GM12875 (cell line): Measurements from ENCODE around the gene PNMA6E.

Experiments used
- H3K4me3 ChIP-seq: one replicate; pipeline ENCODE4 v1.5.1; 2011; ENCODE audit warnings: low read depth, low read length, control low read depth
- CTCF ChIP-seq: IDR thresholded peaks from 2 replicates; pipeline ENCODE4 v1.5.1; 2011; ENCODE audit warnings: low read depth, mild to moderate bottlenecking, control low read depth, inconsistent platforms, low read length, moderate library complexity, borderline replicate concordance; ENCODE audit not compliant: insufficient read depth

PNMA6E gene

GRCh38 chrX:153401133-153401764 is at the start of gene PNMA6E:
PNMA6E (minus strand) TSS chrX:153401350; CDS start chrX:153398849, 2,501 bp downstream.
- H3K4me3 ChIP-seq = no peak within 1 kb of the TSS
- TF ChIP-seq CTCF = no peak

DNA sequence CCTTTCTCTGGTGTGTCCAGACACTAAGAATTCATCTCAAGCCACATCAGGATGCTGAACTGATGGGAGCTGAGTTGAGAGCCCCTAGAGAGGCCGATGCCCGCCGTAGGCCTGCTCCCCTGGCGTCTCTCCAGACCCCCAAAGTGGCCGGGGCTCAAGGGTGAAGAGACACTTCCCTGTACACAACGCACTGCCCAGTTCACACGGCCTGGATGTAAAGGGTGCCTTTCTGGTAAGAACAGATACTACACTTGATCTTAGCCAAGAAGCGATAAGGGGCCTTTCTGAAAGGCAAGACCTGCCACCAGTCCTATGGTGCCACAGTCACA is 49.8 kb upstream of the PNMA6E start:
- no peak overlapping the region for H3K4me3 ChIP-seq
- no peak for TF ChIP-seq CTCF

DNA sequence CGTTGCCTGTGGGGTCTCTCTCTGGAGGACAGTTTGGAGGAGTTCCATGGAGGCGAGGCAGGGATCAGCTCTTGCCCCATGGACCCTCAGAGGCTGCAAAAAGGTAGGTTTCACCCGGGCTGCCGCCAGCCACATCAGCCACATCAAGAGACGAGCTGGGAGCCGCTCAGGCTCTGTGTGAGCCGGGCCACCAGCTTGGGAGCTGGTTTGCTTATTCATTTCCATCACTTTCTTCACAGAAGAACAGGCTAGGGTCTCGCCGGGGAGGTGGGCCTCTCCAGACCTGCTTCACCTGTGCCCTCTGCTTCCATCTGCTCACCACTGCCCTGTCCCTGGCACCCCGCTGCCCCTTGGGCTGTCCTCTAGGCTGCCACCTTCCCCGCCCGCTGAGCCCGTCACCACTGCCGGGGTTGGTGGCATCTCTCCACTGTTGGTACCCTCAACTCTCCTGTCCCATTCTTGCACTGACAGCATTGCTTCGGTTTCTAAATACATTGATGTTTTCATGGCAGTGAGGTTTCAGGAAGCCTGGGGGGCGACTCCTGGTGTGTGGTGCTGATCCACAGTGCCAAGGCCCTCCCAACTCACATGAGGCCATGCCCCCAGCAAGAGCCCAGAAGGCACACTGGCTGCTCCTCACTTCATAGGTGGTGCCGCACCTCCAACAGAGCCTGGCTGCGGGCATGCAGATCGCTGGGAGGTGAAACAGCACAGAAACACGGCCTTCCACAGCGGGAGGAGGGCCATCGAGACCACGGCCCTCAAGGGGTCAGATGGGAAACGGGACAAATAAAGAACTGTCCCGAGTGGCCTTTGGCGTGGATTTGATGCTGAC is 49.2 kb upstream of the PNMA6E start:
- no peak overlapping the region for H3K4me3 ChIP-seq
- no peak for TF ChIP-seq CTCF

DNA sequence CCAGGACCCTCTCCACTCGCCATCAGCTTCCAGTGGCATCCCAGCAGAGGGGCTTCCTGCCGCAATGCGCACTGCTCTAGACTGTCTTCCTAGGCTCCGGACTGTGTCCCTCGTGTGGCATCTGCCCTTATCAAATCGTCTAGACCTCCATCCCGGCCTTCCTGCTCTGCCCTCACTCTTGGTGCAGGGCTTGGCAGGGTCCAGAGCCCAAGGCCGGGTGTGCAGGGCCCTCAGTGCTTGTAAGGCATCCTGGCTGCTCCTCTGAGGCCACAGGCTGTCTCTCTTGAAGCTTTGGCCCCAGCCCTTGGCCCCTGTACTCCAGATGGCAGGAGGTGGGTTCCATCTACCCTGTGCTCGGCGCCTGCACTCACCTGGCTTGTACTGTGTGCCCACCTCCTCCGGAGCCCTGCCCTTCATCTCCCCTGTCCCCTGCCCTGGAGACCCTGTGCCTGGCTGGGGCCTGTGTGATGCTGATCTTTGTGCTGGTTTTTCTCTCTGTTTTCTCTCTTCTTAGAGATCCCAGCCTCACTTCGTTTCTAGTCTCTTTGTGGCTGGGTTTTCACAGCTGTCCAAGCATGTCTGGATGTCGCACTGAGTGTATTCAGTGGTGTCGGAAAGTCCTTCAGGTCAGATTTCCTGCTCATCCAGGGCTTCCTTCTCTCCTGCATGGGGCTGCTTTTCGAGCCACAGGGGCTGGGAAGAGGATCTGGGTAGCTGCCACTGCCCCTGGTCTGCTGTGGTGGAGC is 48.4 kb upstream of the PNMA6E start:
- TF ChIP-seq CTCF = no peak
- no peak overlapping the region for H3K4me3 ChIP-seq

DNA sequence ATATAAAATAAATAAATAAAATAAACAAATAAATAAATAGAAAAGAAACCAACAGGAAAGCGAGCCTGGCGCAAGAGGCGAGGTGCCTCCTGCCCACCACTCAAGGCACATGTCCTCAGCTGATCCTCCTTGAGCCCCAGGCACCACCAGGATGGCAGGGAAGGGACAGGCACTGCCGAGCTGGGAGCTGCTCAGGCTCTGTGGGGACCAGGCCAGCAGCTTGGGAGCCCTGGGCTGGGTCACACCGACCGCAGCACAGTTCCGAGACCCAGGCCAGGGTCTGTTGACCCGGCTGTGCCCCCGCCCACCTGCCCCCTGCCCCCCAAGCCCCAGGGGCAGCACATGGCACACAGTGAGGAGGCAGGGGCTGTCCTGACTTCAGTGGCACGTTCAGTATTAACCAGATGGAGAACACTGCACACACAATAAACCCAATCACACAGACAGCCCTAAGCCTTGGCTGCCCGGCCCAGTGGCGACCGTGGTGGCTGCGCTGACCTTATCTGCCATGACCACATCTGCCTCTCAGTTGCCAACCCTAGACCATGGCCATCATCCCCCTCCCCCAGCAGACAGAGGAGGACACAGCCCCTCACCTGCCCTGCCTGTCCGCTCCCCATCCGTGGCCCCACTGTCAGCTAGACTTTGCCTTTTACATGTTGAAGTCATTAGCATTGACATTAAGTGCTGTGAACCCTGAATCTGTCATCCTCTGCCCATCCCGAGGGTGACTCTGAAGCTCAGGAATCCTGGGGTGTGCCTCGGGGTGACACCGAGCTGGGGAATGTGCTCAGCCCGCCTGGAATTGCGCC is 47.6 kb upstream of the PNMA6E start:
- TF ChIP-seq CTCF = no peak
- no peak overlapping the region for H3K4me3 ChIP-seq

DNA sequence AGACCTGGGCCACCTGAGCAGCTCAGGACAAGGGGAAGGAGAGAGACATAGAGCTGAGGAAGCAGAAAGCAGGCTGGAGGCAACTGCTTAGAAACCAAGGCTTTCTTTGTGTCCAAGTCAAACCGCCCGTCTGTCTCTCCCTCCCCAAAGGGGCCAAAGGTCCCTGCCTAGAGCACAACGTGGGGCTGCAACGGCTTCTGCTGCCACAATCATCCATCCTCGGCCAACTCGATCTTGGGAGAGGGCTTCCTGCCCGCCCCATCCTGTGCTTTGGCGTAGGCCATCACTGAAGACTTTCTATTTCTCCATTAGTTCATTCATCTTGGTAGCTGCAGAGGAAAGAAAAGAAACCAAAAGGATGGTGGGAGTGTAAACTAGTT is 46.4 kb upstream of the PNMA6E start:
- no peak for TF ChIP-seq CTCF

More for the DNA sequence above, 46.4 kb upstream of the PNMA6E start:
- H3K4me3 ChIP-seq = no peak overlapping the region
